Measurements from ENCODE around the gene EPB41L4B. TPM values are rescaled to one million over a fixed set of nuclear protein-coding genes. Genes with fewer than 3 reads are reported as not detected.
"Not testable (repeated sequence)": the region's sequence is repeated elsewhere in the genome, so short reads cannot be mapped to it uniquely, and the experiment has no call there.

Gene EPB41L4B
- total RNA-seq, 2 experiments from 2014 or later, result 0.34 TPM

GRCh38 chr9:109229682-109230081 lies 91.2 kb downstream of the EPB41L4B start:
- POLR2A ChIA-PET, result no interaction called here

GRCh38 chr9:109228093-109228642 lies 92.7 kb downstream of the EPB41L4B start:
- H3K36me3 Mint-ChIP-seq (ENCODE audit: low read depth), result no peaks in the 10 kb centered on the region
- no peak for TF ChIP-seq CTCF (IDR thresholded peaks at IDR 0.05)
- no peak overlapping the region for H3K27ac Mint-ChIP-seq
- DNase-seq (no peak), ATAC-seq (no peak)
- ChIA-PET CTCF (interaction anchor here (1.8 kb wide), 1 partner anchor 17 kb away, joined by 5 read pairs; no protein-coding TSS in a partner anchor), POLR2A (no interaction called here)
- no peak overlapping the region for H3K4me3 Mint-ChIP-seq
- peaks cover 5% of the 10 kb centered on the region for H3K27me3 Mint-ChIP-seq
- intact Hi-C loops (cut with micrococcal nuclease), result no loop called here
- H3K4me1 Mint-ChIP-seq (ENCODE audit: low read depth), result no peaks in the 10 kb centered on the region
- H3K9me3 Mint-ChIP-seq, result no peaks in the 10 kb centered on the region

More at GRCh38 chr9:109229682-109230081, 91.2 kb downstream of the EPB41L4B start:
- no peaks in the 10 kb centered on the region for H3K9me3 Mint-ChIP-seq
- peaks cover 6% of the 10 kb centered on the region for H3K27me3 Mint-ChIP-seq
- ATAC-seq (no peak), DNase-seq (no peak)
- no peak for TF ChIP-seq CTCF (IDR thresholded peaks at IDR 0.05)
- H3K4me1 Mint-ChIP-seq (ENCODE audit: low read depth), result no peaks in the 10 kb centered on the region
- no peak overlapping the region for H3K4me3 Mint-ChIP-seq
- CTCF ChIA-PET, result interaction anchor here (1.0 kb wide), 1 partner anchor 21 kb away, joined by 3 read pairs; no protein-coding TSS in a partner anchor
- H3K36me3 Mint-ChIP-seq (ENCODE audit: low read depth), result no peaks in the 10 kb centered on the region
- no peak overlapping the region for H3K27ac Mint-ChIP-seq
- intact Hi-C loops (cut with micrococcal nuclease), result no loop called here

- H3K27ac Mint-ChIP-seq, result no peak overlapping the region
- H3K36me3 Mint-ChIP-seq (ENCODE audit: low read depth), result no peaks in the 10 kb centered on the region
- no peaks in the 10 kb centered on the region for H3K9me3 Mint-ChIP-seq
- DNase-seq (no peak), ATAC-seq (no peak)
- intact Hi-C loops (cut with micrococcal nuclease), result no loop called here
- TF ChIP-seq CTCF (IDR thresholded peaks at IDR 0.05), result no peak
- peaks cover 3% of the 10 kb centered on the region for H3K27me3 Mint-ChIP-seq
- ChIA-PET POLR2A (interaction anchor here (0.6 kb wide), 1 partner anchor 26 kb away, joined by 3 read pairs; no protein-coding TSS in a partner anchor), CTCF (interaction anchor here (1.0 kb wide), 1 partner anchor 10 kb away, joined by 3 read pairs; no protein-coding TSS in a partner anchor)
- H3K4me1 Mint-ChIP-seq (ENCODE audit: low read depth), result no peaks in the 10 kb centered on the region
- no peak overlapping the region for H3K4me3 Mint-ChIP-seq
These were observed 95.2 kb downstream of the EPB41L4B start for GRCh38 chr9:109225629-109226028.

- Mint-ChIP-seq H3K27me3 (peaks cover 8% of the 10 kb centered on the region), H3K36me3 (ENCODE audit: low read depth) (no peaks in the 10 kb centered on the region), H3K27ac (no peak overlapping the region), H3K9me3 (no peaks in the 10 kb centered on the region), H3K4me1 (ENCODE audit: low read depth) (no peaks in the 10 kb centered on the region), H3K4me3 (no peak overlapping the region)
- intact Hi-C loops (cut with micrococcal nuclease), result no loop called here
- DNase-seq, result no peak
- no peak for ATAC-seq
- ChIA-PET CTCF (no interaction called here), POLR2A (no interaction called here)
- TF ChIP-seq CTCF (IDR thresholded peaks at IDR 0.05), result no peak
These were observed 96.1 kb downstream of the EPB41L4B start for GRCh38 chr9:109224751-109225150.

GRCh38 chr9:109218242-109218641 lies 102.6 kb downstream of the EPB41L4B start:
- H3K4me1 Mint-ChIP-seq (ENCODE audit: low read depth); H3K27ac Mint-ChIP-seq; POLR2A ChIA-PET; H3K9me3 Mint-ChIP-seq; intact Hi-C loops (cut with micrococcal nuclease); H3K36me3 Mint-ChIP-seq (ENCODE audit: low read depth); H3K4me3 Mint-ChIP-seq; DNase-seq; ATAC-seq; CTCF ChIA-PET: not testable (repeated sequence)
- peaks cover 19% of the 10 kb centered on the region for H3K27me3 Mint-ChIP-seq
